DND-41 (cell line): ENCODE measurements around the gene SOX9.

Experiments
- ATAC-seq: fragments of 200-7000 bp; cut with Tn5 transposase; 3 replicates; pipeline ENCODE4 v1.9.1; 2021; ENCODE audit warnings: low read depth; ENCODE audit not compliant: insufficient read depth
- DNase-seq: peaks from one replicate; pipeline ENCODE4 v3.0.0-alpha.2; 2020
- H2AFZ ChIP-seq: 2 replicates; pipeline ENCODE4 v1.6.0; 2012; ENCODE audit warnings: low read depth, low read length
- H3K27ac ChIP-seq: 2 replicates; pipeline ENCODE4 v1.5.1; 2012; ENCODE audit warnings: low read length, inconsistent platforms
- H3K27me3 ChIP-seq: fragments of 200-600 bp; sonication (generic); 2 replicates; pipeline ENCODE4 v1.6.0; 2012; ENCODE audit warnings: low read length, mild to moderate bottlenecking, inconsistent platforms; ENCODE audit not compliant: insufficient read depth, poor library complexity
- H3K36me3 ChIP-seq: 2 replicates; pipeline ENCODE4 v1.5.1; 2012; ENCODE audit warnings: low read length, inconsistent platforms; ENCODE audit not compliant: insufficient read depth
- H3K4me1 ChIP-seq: 2 replicates; pipeline ENCODE4 v1.5.1; 2012; ENCODE audit warnings: mild to moderate bottlenecking, low read length; ENCODE audit not compliant: insufficient read depth
- H3K4me2 ChIP-seq: 2 replicates; pipeline ENCODE4 v1.6.0; 2012; ENCODE audit warnings: mild to moderate bottlenecking, moderate library complexity, low read length, inconsistent platforms; ENCODE audit not compliant: insufficient read depth
- H3K4me3 ChIP-seq, 2 experiments: fragments of 200-600 bp in 1 of 2; shearing (Covaris generic) in 1 of 2; 2 replicates each; pipeline ENCODE4 v1.5.1; 2012 to 2016; ENCODE audit warnings: inconsistent platforms in 2 of 2, low read length in 2 of 2, mild to moderate bottlenecking in 2 of 2, low read depth in 1 of 2, moderate library complexity in 1 of 2
- H3K79me2 ChIP-seq: 2 replicates; pipeline ENCODE4 v1.6.0; 2012; ENCODE audit warnings: low read length, inconsistent platforms; ENCODE audit not compliant: insufficient read depth
- H3K9ac ChIP-seq: 2 replicates; pipeline ENCODE4 v1.6.0; 2012; ENCODE audit warnings: low read depth, mild to moderate bottlenecking, inconsistent platforms, low read length, moderate library complexity
- H3K9me3 ChIP-seq: 2 replicates; pipeline ENCODE4 v1.5.1; 2012; ENCODE audit warnings: low read length, moderate library complexity, mild to moderate bottlenecking, inconsistent platforms; ENCODE audit not compliant: insufficient read depth, severe bottlenecking
- H4K20me1 ChIP-seq: 2 replicates; pipeline ENCODE4 v1.6.0; 2012; ENCODE audit warnings: low read length; ENCODE audit not compliant: insufficient read depth
- CTCF ChIP-seq: IDR thresholded peaks from 2 replicates; pipeline ENCODE4 v1.5.1; 2012; ENCODE audit warnings: borderline replicate concordance, low read length, moderate library complexity, mild to moderate bottlenecking; ENCODE audit not compliant: poor library complexity, severe bottlenecking; ENCODE audit errors: extremely low read depth
- EZH2 ChIP-seq: IDR thresholded peaks from 3 replicates; pipeline ENCODE4 v1.6.1; 2012; ENCODE audit warnings: borderline replicate concordance, low read depth, mild to moderate bottlenecking, moderate library complexity, low read length, inconsistent platforms; ENCODE audit not compliant: severe bottlenecking

Gene SOX9

GRCh38 chr17:72142614-72143013 is 21.8 kb downstream of the SOX9 start:
- no peak overlapping the region for H3K9ac ChIP-seq
- H3K4me2 ChIP-seq, result no peak overlapping the region
- H3K4me3 ChIP-seq, result no peak overlapping the region
- DNase-seq (no peak), ATAC-seq (no peak)
- no peak overlapping the region for H3K27ac ChIP-seq
- H2AFZ ChIP-seq, result no peak overlapping the region
- H3K79me2 ChIP-seq, result no peaks in the 10 kb centered on the region
- H3K27me3 ChIP-seq, result no peaks in the 10 kb centered on the region
- no peaks in the 10 kb centered on the region for H4K20me1 ChIP-seq
- TF ChIP-seq CTCF (no peak), EZH2 (no peak)
- no peaks in the 10 kb centered on the region for H3K4me1 ChIP-seq
- no peaks in the 10 kb centered on the region for H3K36me3 ChIP-seq
- no peaks in the 10 kb centered on the region for H3K9me3 ChIP-seq

GRCh38 chr17:72143245-72143644 is 22.4 kb downstream of the SOX9 start:
- no peaks in the 10 kb centered on the region for H3K27me3 ChIP-seq
- no peak overlapping the region for H2AFZ ChIP-seq
- no peaks in the 10 kb centered on the region for H3K36me3 ChIP-seq
- no peak overlapping the region for H3K9ac ChIP-seq
- H3K4me3 ChIP-seq, result no peak overlapping the region
- no peaks in the 10 kb centered on the region for H4K20me1 ChIP-seq
- H3K4me2 ChIP-seq, result no peak overlapping the region
- no peaks in the 10 kb centered on the region for H3K9me3 ChIP-seq
- H3K79me2 ChIP-seq, result no peaks in the 10 kb centered on the region
- ATAC-seq (no peak), DNase-seq (no peak)
- TF ChIP-seq EZH2, result no peak
- no peak for TF ChIP-seq CTCF
- H3K27ac ChIP-seq, result no peak overlapping the region
- H3K4me1 ChIP-seq, result no peaks in the 10 kb centered on the region

GRCh38 chr17:72144101-72144500 is 23.3 kb downstream of the SOX9 start:
- ATAC-seq (no peak), DNase-seq (no peak)
- Histone ChIP-seq H3K79me2 (no peaks in the 10 kb centered on the region), H3K36me3 (no peaks in the 10 kb centered on the region), H3K4me3 (no peak overlapping the region), H2AFZ (no peak overlapping the region), H3K9me3 (no peaks in the 10 kb centered on the region), H3K27ac (no peak overlapping the region), H4K20me1 (no peaks in the 10 kb centered on the region), H3K4me1 (no peaks in the 10 kb centered on the region), H3K4me2 (no peak overlapping the region), H3K27me3 (no peaks in the 10 kb centered on the region), H3K9ac (no peak overlapping the region)
- no peak for TF ChIP-seq CTCF
- TF ChIP-seq EZH2, result no peak

- no peaks in the 10 kb centered on the region for H3K36me3 ChIP-seq
- no peak overlapping the region for H3K4me3 ChIP-seq
- H2AFZ ChIP-seq, result no peak overlapping the region
- ATAC-seq (no peak), DNase-seq (no peak)
- no peaks in the 10 kb centered on the region for H3K9me3 ChIP-seq
- no peak overlapping the region for H3K9ac ChIP-seq
- no peaks in the 10 kb centered on the region for H3K4me1 ChIP-seq
- H4K20me1 ChIP-seq, result no peaks in the 10 kb centered on the region
- TF ChIP-seq CTCF (no peak), EZH2 (no peak)
- no peaks in the 10 kb centered on the region for H3K27me3 ChIP-seq
- no peak overlapping the region for H3K27ac ChIP-seq
- no peaks in the 10 kb centered on the region for H3K79me2 ChIP-seq
- no peak overlapping the region for H3K4me2 ChIP-seq
These were observed 24.7 kb downstream of the SOX9 start for GRCh38 chr17:72145562-72145961.
